GM12873 (cell line): ENCODE measurements around the gene RAB23.

Source experiments
- TF ChIP-seq, protein P1 (sequence below): IDR thresholded peaks from 2 replicates; pipeline ENCODE4 v1.5.1; 2012; ENCODE audit warnings: low read depth, mild to moderate bottlenecking, moderate library complexity, low read length, control low read depth; ENCODE audit not compliant: insufficient read depth; ENCODE audit errors: missing control alignments

RAB23 gene

DNA sequence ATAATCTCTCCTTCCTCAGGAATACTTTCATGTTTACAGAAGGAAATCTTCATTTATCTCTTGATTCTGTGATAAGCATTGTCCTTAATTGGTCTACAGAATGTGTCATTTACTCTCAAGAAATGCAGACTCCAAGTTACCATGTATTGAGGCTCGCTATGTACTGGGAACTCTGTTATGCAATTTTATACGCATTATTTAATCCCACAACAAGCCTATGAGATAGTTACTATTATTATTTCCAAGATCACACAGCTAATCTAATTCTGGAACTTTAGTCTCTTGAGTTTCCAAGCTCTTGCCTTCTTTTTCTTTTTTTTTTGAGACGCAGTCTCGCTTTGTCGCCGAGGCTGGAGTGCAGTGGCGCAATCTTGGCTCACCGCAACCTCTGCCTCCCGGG is 30.0 kb upstream of the RAB23 start:
- TF ChIP-seq, protein P1, sequence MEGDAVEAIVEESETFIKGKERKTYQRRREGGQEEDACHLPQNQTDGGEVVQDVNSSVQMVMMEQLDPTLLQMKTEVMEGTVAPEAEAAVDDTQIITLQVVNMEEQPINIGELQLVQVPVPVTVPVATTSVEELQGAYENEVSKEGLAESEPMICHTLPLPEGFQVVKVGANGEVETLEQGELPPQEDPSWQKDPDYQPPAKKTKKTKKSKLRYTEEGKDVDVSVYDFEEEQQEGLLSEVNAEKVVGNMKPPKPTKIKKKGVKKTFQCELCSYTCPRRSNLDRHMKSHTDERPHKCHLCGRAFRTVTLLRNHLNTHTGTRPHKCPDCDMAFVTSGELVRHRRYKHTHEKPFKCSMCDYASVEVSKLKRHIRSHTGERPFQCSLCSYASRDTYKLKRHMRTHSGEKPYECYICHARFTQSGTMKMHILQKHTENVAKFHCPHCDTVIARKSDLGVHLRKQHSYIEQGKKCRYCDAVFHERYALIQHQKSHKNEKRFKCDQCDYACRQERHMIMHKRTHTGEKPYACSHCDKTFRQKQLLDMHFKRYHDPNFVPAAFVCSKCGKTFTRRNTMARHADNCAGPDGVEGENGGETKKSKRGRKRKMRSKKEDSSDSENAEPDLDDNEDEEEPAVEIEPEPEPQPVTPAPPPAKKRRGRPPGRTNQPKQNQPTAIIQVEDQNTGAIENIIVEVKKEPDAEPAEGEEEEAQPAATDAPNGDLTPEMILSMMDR: no peak

GRCh38 chr6:57250348-57250747 is 28.2 kb upstream of the RAB23 start:
- TF ChIP-seq, protein P1: no peak

DNA sequence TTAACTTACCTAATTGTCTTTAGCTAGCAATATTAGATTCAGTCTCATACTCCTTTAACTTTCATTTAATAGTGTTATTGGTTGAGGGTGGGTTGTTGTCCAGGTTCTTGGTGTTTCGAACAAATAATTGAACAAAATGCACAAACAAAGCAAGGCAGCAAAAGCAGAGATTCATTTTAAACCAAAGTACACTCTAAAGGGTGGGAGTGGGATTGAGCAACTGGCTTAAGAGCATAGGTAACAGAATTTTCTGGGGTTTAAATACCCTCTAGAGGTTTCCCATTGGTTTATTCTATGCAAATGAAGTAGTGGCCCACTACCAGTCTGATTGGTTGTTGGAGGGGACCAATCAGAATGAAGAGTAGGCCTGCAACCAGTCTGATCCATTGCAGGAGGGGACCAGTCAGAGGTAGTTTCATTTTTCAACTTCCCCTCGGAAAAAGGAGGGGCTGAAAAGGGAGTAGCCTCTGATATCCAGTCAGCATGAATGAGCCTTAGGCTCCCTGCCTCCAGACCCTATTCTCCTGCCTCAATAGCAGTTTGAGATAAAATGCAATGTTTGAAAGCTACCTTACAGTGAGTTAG is 26.3 kb upstream of the RAB23 start:
- TF ChIP-seq, protein P1: no peak

DNA sequence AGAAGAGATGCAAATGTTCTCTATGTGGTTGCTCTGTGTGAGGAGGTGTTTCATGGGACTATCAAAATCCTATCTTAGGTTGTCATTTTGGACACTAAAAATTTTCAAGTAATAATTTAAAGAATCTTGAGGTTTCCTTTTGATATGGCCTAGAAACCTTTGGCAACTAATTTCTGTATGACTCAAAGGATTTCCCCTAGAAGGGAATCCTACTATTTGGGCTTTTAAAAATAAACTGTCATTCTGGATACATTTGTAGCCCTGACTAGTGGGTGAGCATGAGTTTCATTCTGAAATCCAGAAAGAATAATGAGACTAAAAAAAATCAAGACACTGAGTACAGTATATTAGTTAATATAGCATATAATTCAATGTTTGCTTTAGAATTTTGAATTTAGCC is 25.5 kb upstream of the RAB23 start:
- TF ChIP-seq, protein P1: no peak

GRCh38 chr6:57246307-57246706 is 24.2 kb upstream of the RAB23 start:
- TF ChIP-seq, protein P1: no peak

DNA sequence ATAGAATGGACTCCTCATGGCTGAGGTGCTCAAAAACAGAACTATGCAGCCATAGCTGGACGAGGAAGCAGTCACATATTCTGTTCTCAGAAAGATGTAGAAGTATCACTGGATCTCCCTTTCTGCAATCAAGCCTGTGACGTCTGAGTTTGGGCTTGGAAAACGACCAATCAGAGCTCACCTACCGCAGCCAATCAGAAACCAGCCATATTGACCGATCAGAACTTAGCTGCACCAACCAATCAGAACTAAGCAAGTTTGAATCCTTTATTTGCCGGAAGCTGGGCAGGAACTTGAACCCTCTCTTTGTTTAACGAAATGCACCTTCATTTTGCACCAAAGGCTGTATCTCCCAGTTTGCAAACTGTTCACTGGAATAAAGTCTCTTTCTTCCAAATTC is 21.8 kb upstream of the RAB23 start:
- TF ChIP-seq, protein P1: no peak

GRCh38 chr6:57242505-57242904 is 20.4 kb upstream of the RAB23 start:
- TF ChIP-seq, protein P1: no peak
